MM.1S (cell line): Measurements from ENCODE around the gene GALNT10.

Experiments
- DNase-seq: peaks from one replicate; pipeline ENCODE4 v3.0.0-alpha.2; 2015
- H2AFZ ChIP-seq: fragments of 300-600 bp; sonication (generic); 2 replicates; pipeline ENCODE4 v1.6.0; 2016; ENCODE audit warnings: antibody characterized with exemption, low read length
- H3F3A ChIP-seq: fragments of 300-600 bp; sonication (generic); 2 replicates; pipeline ENCODE4 v1.6.1; 2016; ENCODE audit warnings: mild to moderate bottlenecking, antibody characterized with exemption, low read length, moderate library complexity, mixed read lengths; ENCODE audit not compliant: insufficient read depth
- H3K27ac ChIP-seq: fragments of 300-600 bp; sonication (generic); 2 replicates; pipeline ENCODE4 v1.5.1; 2016; ENCODE audit warnings: mild to moderate bottlenecking, low read length
- H3K27me3 ChIP-seq: fragments of 300-600 bp; sonication (generic); replicated peaks from 2 replicates; pipeline ENCODE4 v1.6.0; 2016; ENCODE audit warnings: low read length; ENCODE audit not compliant: insufficient read depth
- H3K36me3 ChIP-seq: fragments of 300-600 bp; sonication (generic); replicated peaks from 2 replicates; pipeline ENCODE4 v1.6.1; 2016; ENCODE audit warnings: mild to moderate bottlenecking, low read length, mixed read lengths; ENCODE audit not compliant: insufficient read depth
- H3K4me1 ChIP-seq: fragments of 300-600 bp; sonication (generic); 2 replicates; pipeline ENCODE4 v1.6.1; 2016; ENCODE audit warnings: low read length, mixed read lengths
- H3K4me2 ChIP-seq: fragments of 300-600 bp; sonication (generic); 2 replicates; pipeline ENCODE4 v1.6.0; 2016; ENCODE audit warnings: low read depth, low read length
- H3K4me3 ChIP-seq: fragments of 300-600 bp; sonication (generic); 2 replicates; pipeline ENCODE4 v1.5.1; 2016; ENCODE audit warnings: low read length, mixed read lengths
- H3K79me2 ChIP-seq: fragments of 300-600 bp; sonication (generic); 2 replicates; pipeline ENCODE4 v1.6.1; 2016; ENCODE audit warnings: mixed run types, low read length, mixed read lengths
- H3K9ac ChIP-seq: fragments of 300-600 bp; sonication (generic); 2 replicates; pipeline ENCODE4 v1.6.1; 2016; ENCODE audit warnings: low read length, mixed read lengths
- H3K9me2 ChIP-seq: fragments of 300-600 bp; sonication (generic); replicated peaks from 2 replicates; pipeline ENCODE4 v1.6.1; 2016; ENCODE audit warnings: mild to moderate bottlenecking, low read length, mixed read lengths; ENCODE audit not compliant: insufficient read depth
- H3K9me3 ChIP-seq: fragments of 300-600 bp; sonication (generic); replicated peaks from 2 replicates; pipeline ENCODE4 v1.6.1; 2016; ENCODE audit warnings: mild to moderate bottlenecking, low read length, mixed read lengths; ENCODE audit not compliant: insufficient read depth
- H4K20me1 ChIP-seq: fragments of 300-600 bp; sonication (generic); 2 replicates; pipeline ENCODE4 v1.6.1; 2016; ENCODE audit warnings: mild to moderate bottlenecking, low read length, moderate library complexity, mixed read lengths; ENCODE audit not compliant: insufficient read depth
- EZH2 ChIP-seq: fragments of 300-600 bp; sonication (generic); optimal IDR thresholded peaks from 2 replicates; pipeline ENCODE3; 2017; ENCODE audit warnings: low read depth, mild to moderate bottlenecking, antibody characterized with exemption, low read length, mixed read lengths
- EZH2phosphoT487 ChIP-seq: fragments of 300-600 bp; sonication (generic); IDR thresholded peaks from 2 replicates; pipeline ENCODE4 v1.6.1; 2018; ENCODE audit warnings: antibody characterized with exemption, low read length
- TF ChIP-seq, protein P1 (sequence below): fragments of 300-600 bp; sonication (generic); IDR thresholded peaks from 2 replicates; pipeline ENCODE4 v1.5.1; 2016; ENCODE audit warnings: antibody characterized with exemption, low read length, mixed read lengths

The GALNT10 gene

GRCh38 chr5:154312576-154312975 lies 122.0 kb downstream of the GALNT10 start:
- DNase-seq = no peak

GRCh38 chr5:154313360-154314017 lies 123.0 kb downstream of the GALNT10 start:
- TF ChIP-seq, protein P1, sequence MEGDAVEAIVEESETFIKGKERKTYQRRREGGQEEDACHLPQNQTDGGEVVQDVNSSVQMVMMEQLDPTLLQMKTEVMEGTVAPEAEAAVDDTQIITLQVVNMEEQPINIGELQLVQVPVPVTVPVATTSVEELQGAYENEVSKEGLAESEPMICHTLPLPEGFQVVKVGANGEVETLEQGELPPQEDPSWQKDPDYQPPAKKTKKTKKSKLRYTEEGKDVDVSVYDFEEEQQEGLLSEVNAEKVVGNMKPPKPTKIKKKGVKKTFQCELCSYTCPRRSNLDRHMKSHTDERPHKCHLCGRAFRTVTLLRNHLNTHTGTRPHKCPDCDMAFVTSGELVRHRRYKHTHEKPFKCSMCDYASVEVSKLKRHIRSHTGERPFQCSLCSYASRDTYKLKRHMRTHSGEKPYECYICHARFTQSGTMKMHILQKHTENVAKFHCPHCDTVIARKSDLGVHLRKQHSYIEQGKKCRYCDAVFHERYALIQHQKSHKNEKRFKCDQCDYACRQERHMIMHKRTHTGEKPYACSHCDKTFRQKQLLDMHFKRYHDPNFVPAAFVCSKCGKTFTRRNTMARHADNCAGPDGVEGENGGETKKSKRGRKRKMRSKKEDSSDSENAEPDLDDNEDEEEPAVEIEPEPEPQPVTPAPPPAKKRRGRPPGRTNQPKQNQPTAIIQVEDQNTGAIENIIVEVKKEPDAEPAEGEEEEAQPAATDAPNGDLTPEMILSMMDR = no peak

More at GRCh38 chr5:154312576-154312975, 122.0 kb downstream of the GALNT10 start:
- Histone ChIP-seq H3K9me3 (no peaks in the 10 kb centered on the region), H3K79me2 (0 out of 2 replicates have a peak, but pooled peaks cover 3% of the 10 kb centered on the region), H3K9me2 (no peaks in the 10 kb centered on the region), H3K36me3 (no peaks in the 10 kb centered on the region), H3K4me2 (no peak overlapping the region), H3K27ac (no peak overlapping the region), H2AFZ (no peak overlapping the region), H3K4me1 (peaks cover 14% of the 10 kb centered on the region), H3K27me3 (no peaks in the 10 kb centered on the region), H4K20me1 (no peaks in the 10 kb centered on the region), H3F3A (no peaks in the 10 kb centered on the region; the same call in 1 of the 2 replicates), H3K4me3 (no peak overlapping the region), H3K9ac (no peak overlapping the region)
- TF ChIP-seq, protein P1 = no peak
- no peak for TF ChIP-seq EZH2
- no peak for TF ChIP-seq EZH2phosphoT487

DNA sequence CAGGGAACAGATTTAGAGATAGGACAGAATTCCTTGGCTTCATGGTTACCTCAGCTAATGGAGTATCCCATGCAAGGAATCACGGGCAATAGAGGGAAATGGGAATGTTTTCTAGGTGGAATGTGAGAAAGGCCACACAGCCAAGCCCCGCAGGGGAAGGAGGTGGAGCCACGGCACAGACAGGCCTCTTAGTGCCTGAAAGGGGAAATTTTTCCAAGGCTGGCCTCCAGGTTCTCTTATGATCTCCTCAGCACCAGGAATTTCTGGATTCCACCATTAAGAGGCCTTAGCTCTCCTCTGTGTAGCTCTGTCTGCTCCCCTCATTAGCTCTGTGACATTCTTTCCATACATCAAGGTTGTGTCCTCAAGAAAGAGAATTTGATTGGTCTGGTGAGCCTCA lies 124.7 kb downstream of the GALNT10 start:
- no peaks in the 10 kb centered on the region for H3K36me3 ChIP-seq
- H3K9ac ChIP-seq = no peak overlapping the region
- no peak overlapping the region for H3K27ac ChIP-seq
- peaks cover 14% of the 10 kb centered on the region for H3K4me1 ChIP-seq
- no peaks in the 10 kb centered on the region for H3K9me3 ChIP-seq
- no peaks in the 10 kb centered on the region for H3K27me3 ChIP-seq
- H3K9me2 ChIP-seq = no peaks in the 10 kb centered on the region
- no peak overlapping the region for H3K4me2 ChIP-seq
- no peak overlapping the region for H3K4me3 ChIP-seq
- DNase-seq = no peak
- no peaks in the 10 kb centered on the region for H4K20me1 ChIP-seq
- H2AFZ ChIP-seq = no peak overlapping the region
- TF ChIP-seq, protein P1 = no peak
- no peak for TF ChIP-seq EZH2phosphoT487
- no peak for TF ChIP-seq EZH2
- no peaks in the 10 kb centered on the region; the same call in 1 of the 2 replicates for H3F3A ChIP-seq
- H3K79me2 ChIP-seq = no peaks in the 10 kb centered on the region

More at GRCh38 chr5:154313360-154314017, 123.0 kb downstream of the GALNT10 start:
- peaks cover 14% of the 10 kb centered on the region for H3K4me1 ChIP-seq
- no peak overlapping the region for H2AFZ ChIP-seq
- no peaks in the 10 kb centered on the region for H4K20me1 ChIP-seq
- no peak overlapping the region for H3K9ac ChIP-seq
- no peaks in the 10 kb centered on the region for H3K9me3 ChIP-seq
- no peak overlapping the region for H3K4me2 ChIP-seq
- H3K9me2 ChIP-seq = no peaks in the 10 kb centered on the region
- H3F3A ChIP-seq = no peaks in the 10 kb centered on the region; the same call in 1 of the 2 replicates
- H3K27ac ChIP-seq = no peak overlapping the region
- no peak for DNase-seq
- 0 out of 2 replicates have a peak, but pooled peaks cover 3% of the 10 kb centered on the region for H3K79me2 ChIP-seq
- no peaks in the 10 kb centered on the region for H3K36me3 ChIP-seq
- H3K4me3 ChIP-seq = no peak overlapping the region
- no peaks in the 10 kb centered on the region for H3K27me3 ChIP-seq
